Germinal center (tissue), 1 donor: ENCODE data around the gene TMPRSS4.

Experiments used
- DNase-seq: peaks from one replicate; pipeline ENCODE4 v3.0.0; 2012; ENCODE audit warnings: mixed read lengths, low spot score

TMPRSS4 gene

GRCh38 chr11:118105657-118106305 is 28.9 kb downstream of the TMPRSS4 start:
- DNase-seq, result no peak

GRCh38 chr11:118106789-118107335 is 30.0 kb downstream of the TMPRSS4 start:
- DNase-seq, result no peak

DNA sequence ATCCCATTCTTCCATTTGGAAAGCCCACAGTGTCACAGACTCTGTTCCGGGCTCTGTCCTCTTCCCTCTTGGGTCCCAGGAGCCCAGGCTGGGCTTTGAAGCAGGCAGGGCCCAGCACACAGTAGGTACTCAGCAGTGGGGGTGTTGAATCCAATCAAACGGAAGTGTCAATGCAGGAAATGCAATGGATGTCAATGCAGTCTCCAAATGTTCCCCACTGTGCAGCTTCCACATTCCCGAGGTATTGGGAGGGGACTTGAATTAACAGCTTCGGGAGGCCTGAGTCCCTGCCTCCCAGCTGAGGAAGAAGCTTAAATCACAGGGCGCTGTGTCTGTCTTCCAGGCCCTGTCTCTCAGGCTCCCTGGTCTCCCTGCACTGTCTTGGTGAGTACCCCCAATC is 31.6 kb downstream of the TMPRSS4 start:
- no peak for DNase-seq

GRCh38 chr11:118109231-118109630 is 32.4 kb downstream of the TMPRSS4 start:
- no peak for DNase-seq

DNA sequence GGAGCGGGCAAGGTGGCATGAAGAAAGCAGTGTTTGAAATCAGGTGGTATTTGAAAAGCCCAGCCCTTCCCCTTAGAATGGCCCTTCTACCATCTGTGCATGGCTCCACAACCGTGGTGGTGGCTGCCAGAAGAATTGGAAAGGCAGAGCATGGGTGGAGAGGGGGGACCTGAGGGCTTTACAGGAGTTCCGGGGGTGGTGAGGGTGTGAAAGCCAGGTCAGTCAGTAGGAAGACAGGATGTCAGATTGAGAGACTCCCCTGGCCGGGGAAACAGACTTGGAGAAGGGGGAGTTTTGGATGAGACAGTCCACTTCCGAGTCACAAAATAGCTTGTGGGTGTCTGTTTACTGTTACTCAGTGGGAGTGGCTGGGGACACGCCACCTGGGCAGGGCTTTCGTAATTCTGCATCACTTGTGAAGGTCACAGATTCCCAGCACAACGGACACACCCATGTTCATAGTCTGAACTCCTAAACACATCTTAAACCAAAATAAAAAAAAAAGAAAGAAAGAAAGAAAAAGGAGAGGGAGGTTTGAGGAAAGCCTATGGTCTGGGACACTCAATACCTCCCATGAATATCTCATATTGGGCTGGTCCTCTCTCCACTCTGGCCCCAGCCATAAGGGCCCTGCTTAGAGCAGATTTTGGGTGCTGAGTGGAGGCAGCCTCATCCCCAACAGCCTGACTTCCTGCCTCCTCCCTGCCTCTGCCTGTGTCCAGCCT is 34.3 kb downstream of the TMPRSS4 start:
- no peak for DNase-seq

DNA sequence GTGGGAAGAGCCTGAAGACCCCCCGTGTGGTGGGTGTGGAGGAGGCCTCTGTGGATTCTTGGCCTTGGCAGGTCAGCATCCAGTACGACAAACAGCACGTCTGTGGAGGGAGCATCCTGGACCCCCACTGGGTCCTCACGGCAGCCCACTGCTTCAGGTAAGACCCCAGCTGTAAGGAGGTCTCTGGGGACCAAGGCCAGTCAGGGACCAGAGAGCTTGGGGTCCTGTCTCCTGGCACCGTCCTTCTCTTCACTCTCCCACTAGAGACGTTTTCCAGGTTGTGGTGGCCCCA is 34.8 kb downstream of the TMPRSS4 start:
- no peak for DNase-seq

- DNase-seq, result no peak
Measured at GRCh38 chr11:118112711-118113430, 36.0 kb downstream of the TMPRSS4 start.

DNA sequence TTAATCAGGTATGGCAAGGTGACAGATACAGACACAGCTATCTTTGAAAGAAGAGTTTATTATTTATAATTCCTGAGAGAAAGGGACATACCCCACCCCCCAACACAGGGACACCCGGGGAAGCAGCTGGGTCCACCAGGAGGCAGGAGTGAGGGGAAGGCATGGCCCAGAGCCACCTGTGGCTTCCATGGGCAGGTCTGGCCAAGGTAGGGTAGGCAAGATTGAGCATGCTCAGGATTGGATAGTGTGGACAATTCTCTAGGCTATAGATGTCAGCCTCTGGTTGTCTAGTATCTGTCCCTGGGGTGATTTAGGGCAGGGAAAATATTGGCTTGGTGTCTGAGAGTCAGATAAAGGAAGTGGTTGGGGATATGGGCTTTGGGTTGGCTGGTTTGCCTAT is 37.4 kb downstream of the TMPRSS4 start:
- DNase-seq, result no peak

DNA sequence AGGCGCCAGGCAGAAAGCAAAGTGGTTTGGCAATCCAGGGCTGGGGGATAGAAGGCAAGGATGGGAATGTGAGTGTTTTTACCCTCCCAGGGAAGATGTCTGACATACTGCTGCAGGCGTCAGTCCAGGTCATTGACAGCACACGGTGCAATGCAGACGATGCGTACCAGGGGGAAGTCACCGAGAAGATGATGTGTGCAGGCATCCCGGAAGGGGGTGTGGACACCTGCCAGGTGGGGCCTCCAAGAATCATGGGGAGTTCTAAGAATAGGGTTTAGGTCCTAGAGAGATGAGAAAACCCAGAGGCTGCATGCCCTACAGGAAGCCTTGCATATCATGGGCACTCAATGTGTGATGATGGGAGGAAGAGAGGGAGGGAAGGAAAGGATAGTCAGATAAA is 38.2 kb downstream of the TMPRSS4 start:
- no peak for DNase-seq

DNA sequence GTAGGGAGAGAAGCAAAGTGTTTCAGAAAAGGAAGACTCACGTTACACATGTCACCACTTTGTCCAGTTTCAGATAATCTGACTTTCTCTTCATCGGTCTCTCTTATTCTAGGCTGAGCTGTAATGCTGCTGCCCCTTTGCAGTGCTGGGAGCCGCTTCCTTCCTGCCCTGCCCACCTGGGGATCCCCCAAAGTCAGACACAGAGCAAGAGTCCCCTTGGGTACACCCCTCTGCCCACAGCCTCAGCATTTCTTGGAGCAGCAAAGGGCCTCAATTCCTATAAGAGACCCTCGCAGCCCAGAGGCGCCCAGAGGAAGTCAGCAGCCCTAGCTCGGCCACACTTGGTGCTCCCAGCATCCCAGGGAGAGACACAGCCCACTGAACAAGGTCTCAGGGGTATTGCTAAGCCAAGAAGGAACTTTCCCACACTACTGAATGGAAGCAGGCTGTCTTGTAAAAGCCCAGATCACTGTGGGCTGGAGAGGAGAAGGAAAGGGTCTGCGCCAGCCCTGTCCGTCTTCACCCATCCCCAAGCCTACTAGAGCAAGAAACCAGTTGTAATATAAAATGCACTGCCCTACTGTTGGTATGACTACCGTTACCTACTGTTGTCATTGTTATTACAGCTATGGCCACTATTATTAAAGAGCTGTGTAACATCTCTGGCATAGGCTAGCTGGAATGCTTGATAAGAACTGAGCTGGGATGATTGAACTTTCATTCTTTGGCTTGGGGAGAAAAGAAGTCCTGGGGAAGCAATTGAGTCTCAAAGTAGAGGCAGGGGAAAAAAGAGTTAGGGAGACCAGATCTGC is 41.1 kb downstream of the TMPRSS4 start:
- DNase-seq, result no peak

GRCh38 chr11:118120793-118121192 is 43.9 kb downstream of the TMPRSS4 start:
- no peak for DNase-seq

DNA sequence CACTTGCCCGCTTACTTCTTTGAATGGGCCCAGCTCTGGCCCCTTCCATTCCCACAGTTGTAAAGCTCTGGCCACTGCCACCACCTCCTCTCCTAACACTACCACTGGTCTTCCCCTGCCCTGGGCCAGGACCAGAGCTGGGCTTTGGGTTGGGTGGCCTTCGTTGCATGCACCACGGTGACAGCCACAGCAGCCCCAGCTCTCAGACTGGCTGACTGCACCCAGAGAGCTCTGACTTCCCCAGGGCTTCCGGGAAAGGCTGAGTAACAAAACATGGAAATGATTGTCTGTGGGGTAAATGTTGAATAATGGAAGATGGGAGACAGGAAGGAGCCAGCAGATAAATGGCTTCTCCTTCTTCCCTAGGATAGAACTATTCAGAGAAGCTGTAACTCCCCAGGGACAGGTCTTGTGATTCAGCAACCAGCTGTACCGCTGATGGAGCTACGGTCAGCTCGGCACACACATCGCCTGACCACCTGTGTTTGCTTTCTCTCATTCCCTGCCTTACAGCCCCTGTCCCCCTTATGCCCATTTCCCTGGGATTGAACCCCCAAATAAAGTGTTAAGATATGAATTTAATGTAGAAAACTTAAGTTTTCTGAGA is 48.2 kb downstream of the TMPRSS4 start:
- no peak for DNase-seq

- DNase-seq, result no peak
Measured at GRCh38 chr11:118126082-118126838, 49.4 kb downstream of the TMPRSS4 start.

- no peak for DNase-seq
Measured at GRCh38 chr11:118128310-118128709, 51.4 kb downstream of the TMPRSS4 start.

DNA sequence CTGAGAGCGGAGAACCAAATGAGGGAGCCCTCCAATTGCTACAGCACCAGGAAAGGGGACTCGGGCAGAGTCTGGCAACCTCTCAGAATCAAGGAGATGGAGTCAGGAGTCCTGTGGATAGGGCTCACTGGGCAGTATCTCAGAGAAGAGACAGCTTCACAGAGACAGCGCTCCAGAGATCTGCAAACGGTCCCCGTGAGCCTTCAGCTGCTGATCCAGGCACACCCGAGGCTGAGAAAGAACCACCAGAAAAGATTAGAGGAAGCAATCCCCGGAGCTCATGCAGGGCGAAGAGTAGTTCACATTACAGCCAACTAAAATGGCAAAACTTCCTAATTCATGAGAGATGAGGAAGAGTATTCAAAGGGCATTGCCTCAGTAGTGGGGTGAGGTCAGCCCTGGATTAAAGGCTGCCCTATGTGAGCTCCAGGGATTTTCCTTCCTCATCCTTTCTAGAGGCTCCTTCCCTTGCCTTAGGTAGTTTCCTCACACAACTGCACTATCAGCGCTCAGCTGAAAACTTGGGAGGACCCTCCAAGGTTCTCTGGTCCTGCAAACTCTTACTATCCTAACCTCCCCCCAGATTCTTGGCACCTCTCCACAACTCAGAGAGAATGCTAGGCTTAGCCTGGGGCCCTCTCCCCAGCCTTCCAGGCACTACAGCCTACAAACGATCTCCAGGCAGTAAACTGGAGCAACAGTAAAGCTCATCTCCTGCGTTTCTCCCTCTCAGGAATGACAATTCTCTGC is 52.0 kb downstream of the TMPRSS4 start:
- no peak for DNase-seq

- DNase-seq, result no peak
Measured at GRCh38 chr11:118129471-118130172, 52.7 kb downstream of the TMPRSS4 start.

- DNase-seq, result no peak
Measured at GRCh38 chr11:118132385-118133151, 55.7 kb downstream of the TMPRSS4 start.

DNA sequence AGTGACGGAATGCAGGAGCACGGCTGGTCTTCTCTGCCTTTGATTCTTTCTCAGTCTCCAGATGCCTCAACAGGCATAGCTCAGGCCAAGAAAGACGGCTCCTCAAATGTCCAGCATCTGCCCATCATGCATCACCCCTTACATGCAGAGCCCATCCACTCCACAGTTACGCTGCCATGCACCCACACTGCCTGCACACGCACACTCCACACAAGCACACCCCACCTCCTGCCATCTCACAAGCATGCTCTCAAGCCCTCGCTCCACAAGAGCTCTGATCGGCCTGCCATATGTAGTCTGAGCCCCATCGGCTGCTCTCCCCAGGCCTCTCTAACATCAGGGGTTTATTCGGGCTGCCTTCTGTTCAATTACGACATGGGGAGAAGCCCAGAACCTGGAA is 56.9 kb downstream of the TMPRSS4 start:
- no peak for DNase-seq
